Esophagus muscularis mucosa (tissue), 4 donors: Measurements from ENCODE around the gene TOGARAM2. TPM values are rescaled to one million over a fixed set of nuclear protein-coding genes. Genes with fewer than 3 reads are reported as not detected.

ENCODE experiments used
- DNase-seq: peaks from one replicate; pipeline ENCODE4 v3.0.0-alpha.2; 2017; ENCODE audit errors: extremely low spot score
- H3K27ac ChIP-seq, 4 donors: fragments of 200-600 bp; sonication (generic); replicated peaks in 1 of 4; 1 replicate in 3 of 4; 2 replicates in 1 of 4; pipeline ENCODE4 v1.5.1; 2016 to 2019; ENCODE audit warnings: mild to moderate bottlenecking in 1 of 4
- H3K27me3 ChIP-seq, 4 donors: fragments of 200-600 bp; sonication (generic); one replicate each; pipeline versions ENCODE4 v1.5.1 to v1.6.0; 2016 to 2019
- H3K36me3 ChIP-seq, 4 donors: fragments of 200-600 bp; sonication (generic); one replicate each; pipeline ENCODE4 v1.5.1; 2016 to 2019
- H3K4me1 ChIP-seq, 4 donors: fragments of 200-600 bp; sonication (generic); one replicate each; pipeline ENCODE4 v1.5.1; 2016 to 2019
- H3K4me3 ChIP-seq, 4 donors: fragments of 200-600 bp; sonication (generic); 1 replicate in 2 of 4; 2 replicates in 2 of 4; pipeline ENCODE4 v1.5.1; 2016 to 2019; ENCODE audit warnings: mild to moderate bottlenecking in 4 of 4, moderate library complexity in 1 of 4
- H3K9me3 ChIP-seq, 4 donors: fragments of 200-600 bp; sonication (generic); 1 replicate in 3 of 4; 2 replicates in 1 of 4; pipeline ENCODE4 v1.5.1; 2016 to 2019
- CTCF ChIP-seq, 3 experiments: fragments of 200-600 bp in 2 of 3; fragments of 450-650 bp in 1 of 3; sonication (generic) in 2 of 3; IDR thresholded peaks; one replicate each; pipeline ENCODE4 v1.5.1; 2017 to 2019; ENCODE audit warnings: antibody characterized with exemption in 3 of 3, mild to moderate bottlenecking in 2 of 3, moderate library complexity in 1 of 3
- EP300 ChIP-seq: sonication (generic); formaldehyde crosslinking; IDR thresholded peaks from one replicate; pipeline ENCODE4 v1.6.1; 2017; ENCODE audit warnings: antibody characterized with exemption
- POLR2A ChIP-seq: fragments of 450-650 bp; IDR thresholded peaks from one replicate; pipeline ENCODE4 v1.6.1; 2017; ENCODE audit warnings: antibody characterized with exemption, moderate library complexity, mild to moderate bottlenecking, low read depth
- POLR2AphosphoS5 ChIP-seq, 2 donors: sonication (generic); formaldehyde crosslinking; IDR thresholded peaks; one replicate each; pipeline ENCODE4 v1.6.1; 2017; ENCODE audit warnings: antibody characterized with exemption in 2 of 2
- WGBS: methylation state at CpG from one replicate; pipeline ENCODE4 v1.1.5; 2018; 5-methylcytosine and 5-hydroxymethylcytosine counted together
- intact Hi-C: fragments of 100-400 bp; cut with DNase I; formaldehyde crosslinking; loops from one replicate; pipeline ENCODE4 v1.15.1; 2023
- total RNA-seq, 4 donors: library from RNA; depleted of rRNA; stranded (reverse); fragments of >200 nt; gene quantifications; one replicate each; pipeline versions ENCODE4 v1.1.0 to v1.2.1, GENCODE V29; 2016

Gene TOGARAM2
- total RNA-seq, 4 donors from 2014 or later, result 0.57 to 0.99 (median 0.77) TPM

- Histone ChIP-seq H3K9me3 (no peaks in the 10 kb centered on the region), H3K4me1 (peaks cover 24 to 63% (median 55%) of the 10 kb centered on the region in 4 donors), H3K27me3 (no peaks in the 10 kb centered on the region), H3K27ac (peak overlapping the region; percentile 66 to 89 (median 86)), H3K36me3 (no peaks in the 10 kb centered on the region), H3K4me3 (peak overlapping the region in 1 of 4 donors; percentile 10)
- intact Hi-C loops, result no loop called here
- DNase-seq, result no peak
- TF ChIP-seq POLR2AphosphoS5 (IDR thresholded peaks at IDR 0.05) (no peak), CTCF (IDR thresholded peaks at IDR 0.05) (no peak), EP300 (no peak), POLR2A (no peak)
- WGBS, result 71% methylated on average over 8 of the region's 8 CpGs
These were observed 1.4 kb downstream of the TOGARAM2 start for GRCh38 chr2:28982381-28982950.

GRCh38 chr2:28986429-28986828 lies 5.3 kb downstream of the TOGARAM2 start:
- Histone ChIP-seq H3K9me3 (no peaks in the 10 kb centered on the region), H3K27me3 (no peaks in the 10 kb centered on the region), H3K4me3 (no peak overlapping the region), H3K27ac (peak overlapping the region in 3 of 4 donors; percentile 20 to 43 (median 34)), H3K4me1 (peaks cover 12 to 68% (median 59%) of the 10 kb centered on the region in 4 donors), H3K36me3 (no peaks in the 10 kb centered on the region)
- intact Hi-C loops, result no loop called here
- 63% methylated on average over 4 of the region's 4 CpGs for WGBS
- DNase-seq, result no peak
- TF ChIP-seq CTCF (IDR thresholded peaks at IDR 0.05) (no peak), POLR2A (no peak), EP300 (no peak)

- H3K4me3 ChIP-seq, result no peak overlapping the region
- H3K4me1 ChIP-seq, result peaks cover 6 to 60% (median 58%) of the 10 kb centered on the region in 4 donors
- H3K36me3 ChIP-seq, result no peaks in the 10 kb centered on the region
- intact Hi-C loops, result no loop called here
- no peaks in the 10 kb centered on the region for H3K27me3 ChIP-seq
- TF ChIP-seq POLR2AphosphoS5 (IDR thresholded peaks at IDR 0.05), result no peak
- TF ChIP-seq CTCF (IDR thresholded peaks at IDR 0.05), result no peak
- no peak for TF ChIP-seq EP300
- TF ChIP-seq POLR2A, result no peak
- peak overlapping the region; percentile 60 to 74 (median 71) for H3K27ac ChIP-seq
- H3K9me3 ChIP-seq, result no peaks in the 10 kb centered on the region
- WGBS, result 77% methylated on average over 5 of the region's 5 CpGs
- DNase-seq, result no peak
These were observed 8.9 kb downstream of the TOGARAM2 start for GRCh38 chr2:28989973-28990372.

- intact Hi-C loops, result no loop called here
These were observed 9.3 kb downstream of the TOGARAM2 start for GRCh38 chr2:28990445-28990844.

More at GRCh38 chr2:28990445-28990844, 9.3 kb downstream of the TOGARAM2 start:
- no peaks in the 10 kb centered on the region for H3K36me3 ChIP-seq
- WGBS, result 80% methylated on average over 16 of the region's 16 CpGs
- TF ChIP-seq EP300 (no peak), CTCF (IDR thresholded peaks at IDR 0.05) (no peak), POLR2AphosphoS5 (IDR thresholded peaks at IDR 0.05) (no peak), POLR2A (no peak)
- no peaks in the 10 kb centered on the region for H3K27me3 ChIP-seq
- H3K4me1 ChIP-seq, result peaks cover 6 to 60% (median 58%) of the 10 kb centered on the region in 4 donors
- H3K27ac ChIP-seq, result peak overlapping the region; percentile 60 to 74 (median 71)
- DNase-seq, result no peak
- no peaks in the 10 kb centered on the region for H3K9me3 ChIP-seq
- H3K4me3 ChIP-seq, result no peak overlapping the region
